A673 (cell line): ENCODE results near the gene GZMH. TPM values are rescaled to one million over a fixed set of nuclear protein-coding genes. Genes with fewer than 3 reads are reported as not detected.

Source experiments
- BruUV-seq: library from RNA; stranded (reverse); fragments of 400-500 nt; replicated peaks from 2 replicates; lab custom pipeline; 2021; lab: Mats Ljungman, UMichigan
- CTCF ChIA-PET: fragments of 300-600 bp; sonication (Branson Sonifier 250); formaldehyde crosslinking; loops from one replicate; lab custom pipeline; 2022; ENCODE audit warnings: antibody characterized with exemption; lab: Charles Lee
- POLR2A ChIA-PET: fragments of 300-600 bp; sonication (Branson Sonifier 250); formaldehyde crosslinking; loops from one replicate; lab custom pipeline; 2022; ENCODE audit warnings: antibody characterized with exemption; ENCODE audit not compliant: low non-redundant PET; lab: Charles Lee
- DNase-seq: peaks from one replicate; pipeline ENCODE4 v3.0.0-alpha.2; 2015; ENCODE audit warnings: low spot score
- H3K27ac ChIP-seq: fragments of 200-600 bp; sonication (generic); 2 replicates; pipeline ENCODE4 v1.5.1; 2016; ENCODE audit warnings: mixed run types, low read depth, mild to moderate bottlenecking, mixed read lengths, antibody characterized with exemption, low read length; ENCODE audit not compliant: poor library complexity, severe bottlenecking
- H3K27me3 ChIP-seq: fragments of 200-600 bp; sonication (generic); replicated peaks from 2 replicates; pipeline ENCODE4 v1.6.1; 2017; ENCODE audit warnings: mixed run types, low read depth, mild to moderate bottlenecking, mixed read lengths, antibody characterized with exemption, low read length; ENCODE audit not compliant: insufficient read depth, poor library complexity
- H3K36me3 ChIP-seq: fragments of 200-600 bp; sonication (generic); 2 replicates; pipeline ENCODE4 v1.6.1; 2016; ENCODE audit warnings: mixed run types, mild to moderate bottlenecking, mixed read lengths, antibody characterized with exemption, low read length; ENCODE audit not compliant: insufficient read depth, poor library complexity, severe bottlenecking
- H3K4me1 ChIP-seq: fragments of 200-600 bp; sonication (generic); 2 replicates; pipeline ENCODE4 v1.6.1; 2017; ENCODE audit warnings: mixed run types, mild to moderate bottlenecking, mixed read lengths, antibody characterized with exemption, low read length; ENCODE audit not compliant: insufficient read depth, poor library complexity, severe bottlenecking
- H3K4me3 ChIP-seq: fragments of 200-600 bp; sonication (generic); 2 replicates; pipeline ENCODE4 v1.5.1; 2016; ENCODE audit warnings: low read depth, mixed run types, mild to moderate bottlenecking, mixed read lengths, low read length; ENCODE audit not compliant: poor library complexity, severe bottlenecking
- H3K9me3 ChIP-seq: fragments of 200-600 bp; sonication (generic); 2 replicates; pipeline ENCODE4 v1.6.1; 2016; ENCODE audit warnings: mixed run types, low read depth, mild to moderate bottlenecking, mixed read lengths, antibody characterized with exemption, low read length; ENCODE audit not compliant: poor library complexity, severe bottlenecking
- CTCF ChIP-seq: fragments of 300-800, 200-600 bp; sonication (generic); conservative IDR thresholded peaks from 2 replicates; pipeline ENCODE4 v1.5.1; 2017; ENCODE audit warnings: low read depth, mild to moderate bottlenecking, antibody characterized with exemption, low read length, moderate library complexity, mixed read lengths
- EZH2 ChIP-seq: fragments of 200-600 bp; sonication (generic); IDR thresholded peaks from 2 replicates; pipeline ENCODE4 v1.6.1; 2017; ENCODE audit warnings: borderline replicate concordance, low read depth, mild to moderate bottlenecking, mixed read lengths, antibody characterized with exemption, low read length; ENCODE audit not compliant: poor library complexity, severe bottlenecking
- intact Hi-C: fragments of 100-400 bp; cut with micrococcal nuclease; formaldehyde crosslinking; loops from one replicate; pipeline ENCODE4 v1.10.0; 2022; ENCODE audit not compliant: unreplicated experiment
- total RNA-seq: library from RNA; stranded (reverse); gene quantifications from 2 replicates; pipeline ENCODE4 v1.2.3, GENCODE V29; 2021

The GZMH gene
- total RNA-seq, 1 experiment from 2014 or later = not detected

- intact Hi-C loops = no loop called here
- H3K9me3 ChIP-seq = no peaks in the 10 kb centered on the region
- no peaks in the 10 kb centered on the region for H3K27me3 ChIP-seq
- no peak overlapping the region for H3K27ac ChIP-seq
- no TSS peak for BruUV-seq
- ChIA-PET CTCF (no interaction called here), POLR2A (interaction anchor here (0.6 kb wide), 1 partner anchor 427 kb away, joined by 4 read pairs; no protein-coding TSS in a partner anchor)
- DNase-seq = no peak
- H3K4me3 ChIP-seq = no peak overlapping the region
- no peaks in the 10 kb centered on the region for H3K36me3 ChIP-seq
- no peak for TF ChIP-seq CTCF
- TF ChIP-seq EZH2 = no peak
- H3K4me1 ChIP-seq = no peaks in the 10 kb centered on the region
Observed at GRCh38 chr14:24606297-24606696, 3.2 kb downstream of the GZMH start.

GRCh38 chr14:24605435-24606190 lies 3.9 kb downstream of the GZMH start:
- BruUV-seq = no TSS peak
- TF ChIP-seq CTCF = peak; percentile 83
- no peak for TF ChIP-seq EZH2
- intact Hi-C loops = no loop called here
- H3K9me3 ChIP-seq = no peaks in the 10 kb centered on the region
- ChIA-PET CTCF (no interaction called here), POLR2A (interaction anchor here (0.6 kb wide), 1 partner anchor 426 kb away, joined by 4 read pairs; no protein-coding TSS in a partner anchor)
- H3K27me3 ChIP-seq = no peaks in the 10 kb centered on the region
- H3K36me3 ChIP-seq = no peaks in the 10 kb centered on the region
- DNase-seq = peak; percentile 49
- no peaks in the 10 kb centered on the region for H3K4me1 ChIP-seq
- no peak overlapping the region for H3K4me3 ChIP-seq
- no peak overlapping the region for H3K27ac ChIP-seq

GRCh38 chr14:24597403-24597802 lies 12.1 kb downstream of the GZMH start:
- Histone ChIP-seq H3K27ac (no peak overlapping the region), H3K27me3 (no peaks in the 10 kb centered on the region), H3K9me3 (no peaks in the 10 kb centered on the region), H3K4me3 (no peak overlapping the region), H3K36me3 (no peaks in the 10 kb centered on the region), H3K4me1 (no peaks in the 10 kb centered on the region)
- ChIA-PET POLR2A (no interaction called here), CTCF (no interaction called here)
- TF ChIP-seq EZH2 (no peak), CTCF (no peak)
- intact Hi-C loops = no loop called here
- no TSS peak for BruUV-seq
- DNase-seq = no peak
